GM04503 (cell line): ENCODE measurements around the gene RPP25.
"Not testable (repeated sequence)": the region's sequence is repeated elsewhere in the genome, so short reads cannot be mapped to it uniquely, and the experiment has no call there.

Experiments used
- DNase-seq: peaks from one replicate; pipeline ENCODE4 v3.0.0-alpha.2; 2012; ENCODE audit warnings: low read depth

RPP25 gene

DNA sequence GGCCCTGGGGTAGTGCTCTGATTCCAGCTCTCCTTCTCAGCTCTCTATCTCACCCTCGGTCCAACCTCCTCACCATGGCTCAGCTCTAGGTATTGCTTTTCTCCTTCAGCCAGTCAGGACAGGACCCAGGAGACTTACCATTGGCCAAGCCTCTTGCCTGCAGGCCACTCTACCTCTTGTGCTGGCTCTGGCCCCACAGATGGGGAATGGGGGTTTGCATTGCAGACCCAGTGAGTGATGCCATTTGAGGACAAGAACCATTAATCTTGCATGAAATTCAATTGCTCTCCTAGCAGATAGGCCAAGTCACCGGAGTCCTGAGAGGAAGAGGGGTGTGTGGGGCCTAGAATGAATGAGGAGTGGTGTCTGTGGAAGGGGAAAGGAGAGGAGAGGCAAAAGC lies 6.1 kb upstream of the RPP25 start:
- DNase-seq, result no peak

DNA sequence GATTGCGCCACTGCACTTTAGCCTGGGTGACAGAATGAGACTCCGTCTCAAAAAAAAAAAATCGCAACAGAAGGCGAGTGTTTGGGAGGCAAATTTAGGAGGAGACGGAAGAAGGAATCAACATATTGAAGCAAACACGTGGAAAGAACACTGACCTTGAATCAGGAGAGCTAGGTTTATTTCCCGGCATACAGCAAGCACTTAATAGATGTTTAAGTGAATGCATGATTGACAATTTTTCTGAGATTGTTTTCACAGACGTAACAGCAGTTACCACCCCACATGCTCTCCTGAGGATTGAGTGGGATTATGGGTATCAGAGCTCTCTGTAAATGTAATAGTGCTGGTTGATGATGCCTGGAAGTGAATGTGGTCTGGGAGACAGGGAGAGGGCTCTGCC lies 5.6 kb upstream of the RPP25 start:
- DNase-seq, result no peak

DNA sequence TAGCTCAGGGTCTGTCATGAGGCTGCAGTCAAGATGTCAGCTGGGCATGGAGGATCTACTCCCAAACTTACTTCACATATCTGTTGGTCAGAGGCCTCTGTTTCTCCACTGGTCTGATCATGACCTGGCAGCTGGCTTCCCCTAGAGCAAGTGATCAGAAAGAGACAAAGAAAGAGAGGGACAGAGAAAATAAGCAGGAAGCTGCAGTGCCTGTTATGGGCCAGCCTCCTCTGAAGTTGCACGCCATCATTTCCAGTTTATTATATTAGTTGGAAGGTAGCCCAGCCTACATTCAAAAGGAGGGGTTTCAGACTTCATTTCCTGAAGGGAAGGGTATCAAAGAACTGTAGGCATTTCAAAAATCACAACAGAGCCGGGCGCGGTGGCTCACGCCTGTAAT lies 5.0 kb upstream of the RPP25 start:
- DNase-seq, result no peak

DNA sequence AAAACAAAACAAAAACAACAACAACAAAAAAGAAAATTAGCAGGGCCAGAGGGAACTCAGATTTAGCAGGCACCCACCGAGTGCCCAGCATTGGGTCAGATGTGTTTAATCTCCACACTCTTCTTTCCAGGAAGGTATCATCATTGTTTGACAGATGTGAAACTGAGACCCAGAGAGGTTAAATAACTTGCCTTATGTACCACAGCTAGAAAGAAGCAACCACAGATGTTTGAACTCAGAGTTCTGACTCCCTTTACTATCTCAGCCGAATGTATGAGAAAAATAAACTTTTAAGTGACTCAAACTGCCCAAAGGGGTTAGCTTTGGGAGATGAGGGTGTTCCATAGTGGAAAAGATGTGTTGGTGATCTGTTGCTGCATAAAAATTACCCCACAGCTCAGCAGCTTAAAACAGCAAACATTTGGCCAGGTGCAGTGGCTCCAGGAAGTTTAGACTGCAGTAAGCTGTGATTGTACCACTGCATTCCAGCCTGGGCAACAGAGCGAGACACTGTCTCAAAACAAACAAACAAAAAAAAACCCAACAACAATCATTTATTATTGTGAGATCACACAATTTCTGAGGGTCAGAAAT lies 4.5 kb upstream of the RPP25 start:
- DNase-seq, result no peak

DNA sequence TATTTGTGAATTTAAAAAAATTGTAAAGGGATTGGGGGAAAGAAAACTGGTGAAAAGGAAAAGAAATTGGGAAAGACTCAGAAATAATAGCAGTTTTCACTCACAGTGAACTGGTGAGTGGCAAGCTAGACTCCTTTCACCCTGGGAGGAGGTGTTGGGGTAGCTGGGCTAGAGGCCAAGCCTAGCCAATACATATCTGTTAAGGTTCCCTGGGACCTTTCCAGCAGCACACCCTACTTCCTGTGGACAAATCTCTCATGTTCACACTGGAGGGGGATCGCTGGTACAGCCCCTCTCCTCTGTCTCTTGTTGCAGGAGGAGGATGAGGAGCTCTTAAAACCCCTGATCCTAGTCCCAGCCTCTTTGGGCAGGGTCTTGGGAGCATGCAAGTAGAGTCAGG lies 3.7 kb upstream of the RPP25 start:
- DNase-seq, result no peak

DNA sequence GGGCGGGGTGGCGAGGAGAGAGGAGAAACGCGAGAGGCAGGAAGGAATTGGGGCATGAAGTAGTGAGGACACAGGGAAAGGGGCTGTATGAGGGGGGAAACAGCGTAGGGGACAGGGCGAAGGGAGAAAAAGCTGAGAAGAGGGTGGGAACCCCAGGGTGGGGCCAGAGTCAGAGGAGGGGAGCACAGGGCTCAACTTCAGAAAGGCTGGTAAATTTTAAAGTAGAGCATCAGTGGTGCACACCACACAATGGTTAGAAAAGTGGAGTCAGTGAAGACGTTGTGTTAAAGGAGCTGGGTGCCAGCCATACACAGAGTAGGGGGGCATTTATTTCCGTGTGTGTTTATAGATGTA lies 3.0 kb upstream of the RPP25 start:
- no peak for DNase-seq

DNA sequence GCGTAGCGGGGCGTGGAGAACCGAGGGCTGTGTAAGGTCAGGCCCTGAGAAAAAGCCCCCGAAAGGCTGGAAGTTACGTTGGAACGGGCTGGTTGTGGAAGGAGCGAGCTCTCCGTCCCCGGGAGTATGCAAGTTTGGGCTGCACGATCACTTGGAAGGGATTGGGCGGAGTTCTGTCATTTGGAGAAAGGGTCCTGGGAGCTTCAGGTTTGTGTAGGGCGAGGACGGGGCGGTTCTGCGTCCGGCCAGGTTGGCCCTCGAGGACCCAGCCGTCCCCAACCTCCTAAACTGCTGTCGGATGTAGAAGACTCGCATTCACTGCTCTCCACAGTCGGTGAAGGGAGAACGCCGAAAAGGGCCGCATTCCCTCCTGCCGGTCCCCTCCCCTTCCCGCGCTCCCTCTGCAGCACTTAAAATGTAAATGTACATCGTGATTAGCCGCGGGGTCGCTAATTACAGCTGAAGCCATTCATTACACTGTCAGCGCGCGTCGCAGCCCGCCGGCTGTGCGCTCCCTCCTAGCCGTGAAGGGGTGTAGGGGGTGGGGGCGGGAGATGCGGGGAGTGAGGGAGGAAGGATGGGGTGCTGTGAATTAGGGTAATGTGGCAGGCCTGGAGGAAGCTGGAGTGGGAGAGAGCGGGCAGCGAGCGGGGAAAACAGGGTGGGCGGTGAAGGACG lies 2.5 kb upstream of the RPP25 start:
- no peak for DNase-seq

DNA sequence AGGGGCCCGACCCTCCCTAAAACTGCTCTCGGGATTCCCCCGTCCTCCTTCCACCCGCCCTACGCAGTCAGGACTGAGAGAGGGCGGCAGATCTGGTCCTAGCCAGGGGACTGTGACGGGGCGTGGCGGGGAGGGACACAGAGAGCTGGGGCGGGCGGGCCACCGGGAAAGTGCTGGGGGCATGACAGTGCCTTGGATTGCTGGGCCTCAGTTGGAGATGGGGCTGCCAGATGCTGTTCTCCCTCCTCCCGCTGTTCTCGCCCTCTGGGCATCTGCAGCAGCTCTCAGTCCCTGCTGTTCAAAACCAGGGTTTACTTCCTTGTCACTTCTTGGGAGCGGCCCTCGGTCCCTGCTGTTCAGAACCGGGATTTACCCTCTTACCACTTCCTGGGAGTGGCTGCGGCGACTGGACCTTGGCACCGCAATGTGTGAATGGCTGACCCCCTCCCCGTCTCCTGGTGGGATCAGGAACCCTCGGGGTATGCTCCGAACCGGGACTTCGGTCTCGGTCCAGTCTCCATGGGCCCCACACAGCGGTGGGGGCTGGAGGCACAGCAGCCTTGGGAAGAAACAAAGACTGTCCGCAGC lies 1.8 kb upstream of the RPP25 start:
- DNase-seq, result no peak

DNA sequence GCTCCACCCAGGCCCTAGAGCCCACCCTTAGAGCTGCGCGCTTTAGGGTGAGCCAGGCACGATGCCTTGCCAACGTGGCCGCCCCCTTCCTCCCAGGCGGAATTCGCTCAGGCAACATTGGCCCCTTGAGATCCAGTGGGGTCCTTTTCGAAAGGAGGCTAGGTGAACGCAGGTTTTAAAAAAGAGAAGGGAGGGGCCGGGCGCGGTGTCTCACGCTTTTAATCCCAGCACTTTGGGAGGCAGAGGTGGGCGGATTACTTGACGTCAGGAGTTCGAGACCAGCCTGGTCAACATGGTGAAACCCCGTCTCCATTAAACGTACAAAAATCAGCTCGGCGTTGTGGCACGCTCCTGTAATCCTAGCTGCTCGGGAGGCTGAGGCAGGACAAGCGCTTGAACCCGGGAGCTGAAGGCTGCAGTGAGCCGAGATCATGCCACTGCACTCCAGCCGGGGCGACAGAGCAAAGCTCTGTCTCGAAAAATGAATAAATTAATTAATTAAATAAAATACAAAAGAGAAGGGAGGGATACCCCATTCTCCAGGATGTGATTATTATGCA lies 984 bp upstream of the RPP25 start:
- no peak for DNase-seq

DNA sequence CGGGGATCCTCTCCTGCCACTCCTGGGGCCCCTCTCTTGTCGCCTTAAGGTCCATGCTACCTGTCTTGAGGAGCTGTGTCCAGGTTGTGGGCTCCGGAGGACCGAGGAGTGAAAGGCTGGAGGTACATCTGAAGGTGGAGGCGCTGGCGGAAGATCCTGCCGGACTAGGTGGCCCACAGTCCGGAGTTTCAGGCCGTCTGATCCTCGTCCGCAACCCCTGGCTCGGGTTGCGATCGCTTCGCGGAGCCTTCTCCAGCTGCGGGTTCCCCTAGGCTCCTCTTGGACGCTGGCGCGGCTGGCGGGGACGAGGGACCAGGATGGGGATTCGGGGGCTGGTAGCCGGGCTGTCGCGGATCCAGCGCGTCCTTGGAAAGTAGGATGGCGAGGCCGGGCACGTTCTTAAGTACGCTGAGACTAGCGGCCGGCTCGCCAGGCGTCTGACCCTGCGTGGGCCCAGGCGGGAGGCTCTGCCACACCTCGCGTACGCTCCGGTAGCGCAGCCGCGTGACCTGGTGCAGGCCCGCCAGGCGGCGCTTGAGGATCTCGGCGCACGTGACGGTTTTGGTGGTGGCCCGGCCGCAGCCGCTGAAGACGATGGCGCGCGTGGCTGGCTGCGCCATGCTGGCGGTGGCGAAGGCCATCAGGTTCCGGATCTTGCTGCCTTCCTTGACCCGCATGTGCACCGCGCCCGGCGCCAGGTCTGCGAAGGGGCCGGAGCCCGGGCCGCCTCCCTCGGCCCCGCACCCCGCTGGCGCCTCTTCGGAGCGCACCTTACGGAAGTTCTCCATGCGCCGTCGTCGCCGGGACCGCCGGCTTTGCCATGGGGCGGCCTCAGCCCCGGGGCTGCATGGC lies 550 bp downstream of the RPP25 start:
- DNase-seq, result no peak

DNA sequence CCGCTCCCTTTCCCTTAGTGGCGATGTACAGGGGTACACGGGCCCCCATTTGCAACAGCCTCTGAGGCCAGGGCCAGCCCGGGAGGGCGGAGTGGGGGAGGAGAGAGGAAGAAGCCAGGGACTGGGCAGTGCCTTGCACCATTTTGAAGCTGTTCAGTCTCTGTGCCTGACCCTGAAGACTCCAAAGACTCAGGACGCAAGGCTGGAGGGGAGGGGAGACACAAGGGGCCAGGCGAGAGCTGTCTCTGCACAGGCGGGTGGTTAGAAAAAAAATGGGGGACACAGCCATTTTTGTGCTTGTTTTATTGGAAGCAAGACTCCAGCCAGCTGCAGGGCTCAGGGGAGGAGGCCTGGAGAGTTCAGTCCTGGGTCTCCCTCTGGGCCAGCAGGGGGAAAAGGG lies 1.6 kb downstream of the RPP25 start:
- no peak for DNase-seq

DNA sequence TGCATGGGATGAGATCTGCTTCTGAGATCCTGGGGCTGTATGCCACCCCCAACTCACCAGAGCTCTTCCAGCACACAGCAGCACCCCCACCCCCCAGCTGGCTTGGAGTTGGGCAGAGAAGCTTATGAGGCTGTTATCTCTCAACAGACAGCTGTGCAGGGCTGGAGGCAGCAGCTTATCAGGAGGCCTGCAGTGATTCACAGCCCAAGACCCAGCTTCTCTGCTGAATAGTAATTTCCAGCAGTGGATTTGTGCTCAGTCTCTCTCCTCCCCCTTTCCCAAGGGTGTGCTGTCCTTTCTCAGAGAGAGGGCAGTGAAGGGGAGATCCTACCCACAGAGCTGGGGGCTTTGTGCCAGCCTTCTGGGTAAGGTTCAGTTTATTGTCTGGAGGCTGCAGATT lies 2.1 kb downstream of the RPP25 start:
- DNase-seq, result no peak

DNA sequence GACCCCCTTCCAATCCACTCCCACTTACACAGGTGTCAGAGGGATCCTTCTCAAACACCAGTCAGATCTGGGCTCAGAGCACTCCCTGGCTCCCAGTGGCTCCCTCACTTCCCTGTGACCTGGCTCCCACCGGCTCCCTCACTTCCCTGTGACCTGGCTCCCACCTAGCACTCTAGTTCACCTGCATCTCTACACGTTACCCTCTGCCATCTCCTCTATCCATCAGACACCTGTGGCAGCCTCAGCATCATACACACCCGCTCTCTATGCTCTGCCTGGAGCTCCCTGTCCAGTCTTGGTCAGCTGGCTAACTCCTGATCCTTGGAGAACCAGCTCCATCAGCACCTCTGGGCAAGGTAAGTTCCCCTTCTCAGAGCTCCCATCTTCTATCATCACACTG lies 5.6 kb downstream of the RPP25 start:
- no peak for DNase-seq

DNA sequence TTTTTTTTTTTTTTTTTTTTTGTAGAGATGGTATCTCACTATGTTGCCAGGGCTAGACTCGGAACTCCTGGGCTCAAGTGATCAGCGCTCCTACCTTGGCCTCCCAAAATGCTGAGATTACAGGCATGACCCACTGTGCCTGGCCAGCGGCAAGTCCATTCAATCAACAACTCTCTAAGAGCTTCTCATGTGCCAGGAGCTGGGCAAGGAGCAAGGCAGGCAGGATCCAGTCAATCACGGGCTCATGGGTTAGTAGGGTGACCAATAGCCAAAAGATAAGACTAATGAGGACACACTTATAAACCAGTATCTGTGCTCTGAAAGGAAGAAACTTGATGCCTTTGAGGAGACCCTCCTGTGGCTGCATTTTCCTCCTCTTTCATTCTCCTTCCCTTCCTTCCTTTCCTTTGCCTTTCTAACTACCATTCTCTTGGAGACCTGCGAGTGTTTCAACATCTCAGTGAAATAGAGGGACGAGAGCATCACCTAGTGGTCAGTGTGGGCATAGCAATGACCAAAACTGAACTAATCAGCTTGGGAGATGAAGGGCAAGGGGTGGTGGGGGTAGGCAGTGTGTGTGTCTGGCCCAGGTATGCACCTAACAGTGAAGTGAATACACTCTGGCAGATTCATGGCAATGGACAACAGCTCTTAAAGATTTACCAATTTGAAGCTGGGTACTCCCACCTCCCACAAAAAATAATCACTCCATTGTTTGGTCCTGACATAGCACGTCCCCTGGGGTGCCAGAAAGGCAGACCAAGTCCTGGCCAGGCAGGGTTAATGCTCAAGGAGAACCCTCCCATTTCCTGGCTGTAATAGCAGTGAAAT lies 6.3 kb downstream of the RPP25 start:
- no peak for DNase-seq

DNA sequence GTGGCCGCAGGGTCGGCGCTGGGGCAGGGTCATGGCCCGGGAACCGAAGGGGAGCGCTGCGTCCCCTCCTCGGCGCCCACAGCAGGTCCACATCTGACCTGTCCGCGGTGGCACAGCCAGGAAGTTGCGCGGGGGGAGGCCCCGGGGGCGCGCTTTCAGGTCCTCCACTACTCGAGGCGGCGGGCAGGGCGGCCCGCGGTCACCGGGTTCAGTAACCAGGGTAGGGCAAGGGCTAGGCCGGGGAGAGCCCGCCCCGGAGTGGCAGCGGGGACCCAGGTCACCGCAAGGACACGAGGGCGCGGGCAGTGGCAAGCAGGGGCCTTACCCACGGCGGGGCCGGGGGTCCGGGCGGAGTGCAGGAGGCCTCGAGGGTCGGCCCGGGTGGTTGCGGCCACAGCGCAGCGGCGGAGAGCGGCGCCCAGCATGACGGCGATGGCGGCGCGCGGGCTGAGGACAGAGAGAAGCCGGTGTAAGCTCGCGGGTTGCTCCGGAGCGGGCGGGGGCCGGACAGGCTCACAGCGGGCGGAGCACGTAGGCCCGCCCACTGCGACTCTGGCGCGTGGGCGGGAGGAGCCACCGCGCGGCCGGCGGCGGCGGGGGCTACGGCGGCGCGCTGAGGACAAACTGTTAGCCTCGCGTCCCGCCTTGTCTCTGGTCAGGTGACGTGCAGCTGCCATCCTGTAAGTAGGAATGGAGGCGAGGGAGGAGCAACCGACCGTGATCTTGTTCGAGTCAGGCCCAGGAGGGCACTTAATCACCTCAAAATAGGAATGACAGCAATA lies 18.8 kb downstream of the RPP25 start, which contains the start of gene COX5A:
Gene COX5A (minus strand): TSS at position 484 of the 782 bp plus-strand sequence. CDS start 59 bp downstream, at position 425.
- DNase-seq, result peak; percentile 72

DNA sequence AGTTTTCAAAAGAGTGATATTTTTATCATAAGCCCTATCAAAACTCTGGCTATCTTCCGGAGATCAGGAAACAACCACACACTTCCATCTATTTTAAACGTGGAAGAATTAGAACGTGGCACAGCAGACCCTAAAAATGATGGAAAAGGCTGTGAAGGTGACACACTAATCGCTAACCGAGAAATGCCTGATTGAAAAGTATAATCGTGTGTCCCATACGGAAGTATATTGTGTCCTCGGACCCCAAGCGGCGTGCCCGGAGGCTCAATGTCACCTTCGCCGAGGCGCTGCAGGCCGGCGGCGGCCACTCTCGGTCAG lies 19.3 kb downstream of the RPP25 start:
- DNase-seq, result no peak

DNA sequence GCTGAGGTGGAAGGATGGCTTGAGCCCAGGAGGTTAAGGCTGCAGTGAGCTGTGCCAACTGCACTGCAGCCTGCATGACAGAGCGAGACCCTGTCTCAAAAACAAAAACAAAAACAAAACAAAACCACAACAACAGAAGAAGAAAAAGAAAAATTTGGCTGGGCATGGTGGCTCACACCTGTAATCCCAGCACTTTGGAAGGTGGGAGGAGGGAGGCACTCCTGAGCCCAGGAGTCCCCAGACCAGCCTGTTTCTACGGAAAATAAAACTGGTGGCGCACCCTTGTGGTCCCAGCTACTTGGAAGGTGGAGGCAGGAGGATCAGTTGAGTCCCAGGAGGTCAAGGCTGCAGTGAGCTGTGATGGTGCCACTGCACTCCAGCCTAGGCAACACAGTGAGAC lies 21.4 kb downstream of the RPP25 start:
- DNase-seq, result not testable (repeated sequence)

DNA sequence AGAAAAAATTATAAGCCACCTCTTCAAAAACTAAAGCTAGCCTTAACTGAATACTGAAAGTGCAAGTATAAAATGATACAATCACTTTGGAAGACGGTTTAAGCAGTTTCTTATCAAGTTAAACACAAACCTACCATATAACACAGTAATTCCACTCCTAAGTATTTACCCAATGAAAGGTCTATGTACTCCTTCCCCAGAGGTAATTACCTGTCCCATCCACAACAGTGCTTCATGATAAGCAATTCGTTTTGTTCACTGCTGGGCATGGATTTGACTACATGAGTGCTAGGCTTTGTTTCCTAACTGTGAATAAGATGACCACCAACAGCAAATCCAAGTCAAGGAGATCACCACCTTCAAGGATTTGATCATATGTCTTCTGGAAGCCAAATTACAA lies 23.0 kb downstream of the RPP25 start:
- no peak for DNase-seq

DNA sequence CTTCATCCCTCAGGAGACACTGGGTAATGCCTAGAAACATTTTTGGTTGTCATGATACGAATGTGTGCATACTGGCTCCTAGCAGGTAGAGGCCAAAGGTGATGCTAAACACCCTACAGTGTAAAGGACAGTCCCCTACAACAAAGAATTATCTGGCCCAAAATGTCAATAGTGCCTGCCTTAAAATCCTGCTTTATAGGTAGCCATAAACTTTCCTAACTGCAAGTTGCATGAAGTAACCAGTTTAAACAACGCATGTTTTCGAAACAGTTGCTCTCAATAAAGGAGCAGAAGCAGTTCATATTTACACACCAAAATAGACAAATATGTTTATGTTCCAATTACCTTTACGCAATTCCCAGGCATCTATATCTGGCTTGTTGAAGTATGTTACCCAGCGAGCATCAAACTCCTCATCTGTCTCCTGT lies 27.8 kb downstream of the RPP25 start:
- DNase-seq, result no peak

DNA sequence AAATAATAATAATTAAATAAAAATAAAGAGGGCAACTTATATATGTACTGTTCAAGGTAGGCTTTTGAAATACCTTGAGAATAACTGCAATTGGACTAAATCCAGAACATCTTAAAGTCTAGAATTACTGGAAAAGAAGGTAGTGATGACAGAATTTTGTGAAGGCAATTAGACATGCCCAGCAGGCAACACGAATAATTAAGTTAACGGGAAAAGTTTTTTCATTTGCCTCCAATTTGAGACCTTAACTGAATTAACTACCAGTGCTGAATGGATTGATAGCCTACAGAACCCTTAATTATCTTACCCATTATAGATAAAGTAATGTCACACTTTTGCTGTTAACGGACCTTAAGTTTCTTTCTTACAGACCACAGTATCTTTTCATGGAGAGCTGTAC lies 32.0 kb downstream of the RPP25 start:
- DNase-seq, result no peak

DNA sequence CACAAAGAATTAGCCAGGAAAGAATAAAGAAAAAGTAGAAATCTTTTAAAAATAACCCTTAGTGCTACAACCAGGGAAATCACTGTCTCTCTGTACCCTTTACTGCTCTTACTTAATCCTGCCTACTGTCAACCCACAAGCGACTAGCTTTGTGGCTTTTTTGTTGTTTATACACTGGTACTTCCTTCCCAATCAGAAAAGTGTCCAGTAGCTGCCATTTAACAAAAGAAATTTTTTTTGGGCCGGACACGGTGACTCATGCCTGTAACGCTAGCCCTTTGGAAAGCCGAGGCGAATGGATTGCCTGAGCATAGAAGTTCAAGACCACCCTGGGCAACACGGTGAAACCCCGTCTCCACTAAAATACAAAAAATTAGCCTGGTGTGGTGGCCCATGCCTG lies 36.1 kb downstream of the RPP25 start:
- DNase-seq, result no peak
